HEK293 (cell line): Measurements from ENCODE around the gene ABCC11.

ENCODE experiments used
- AEBP2 ChIP-seq: fragments of 450-650 bp; formaldehyde crosslinking; IDR thresholded peaks from 2 replicates; pipeline ENCODE4 v1.5.1; 2016; ENCODE audit warnings: missing biosample characterization, missing genetic modification characterization, borderline replicate concordance
- EGR2 ChIP-seq: fragments of 450-650 bp; formaldehyde crosslinking; IDR thresholded peaks from 2 replicates; pipeline ENCODE4 v1.5.1; 2016; ENCODE audit warnings: low read depth, missing biosample characterization, missing genetic modification characterization
- GLI4 ChIP-seq: fragments of 450-650 bp; formaldehyde crosslinking; IDR thresholded peaks from 2 replicates; pipeline ENCODE4 v1.5.1; 2016; ENCODE audit warnings: missing biosample characterization, missing genetic modification characterization
- KLF16 ChIP-seq: fragments of 450-650 bp; formaldehyde crosslinking; IDR thresholded peaks from 2 replicates; pipeline ENCODE4 v1.5.1; 2017; ENCODE audit warnings: missing biosample characterization, missing genetic modification characterization
- KLF8 ChIP-seq: fragments of 450-650 bp; formaldehyde crosslinking; IDR thresholded peaks from 2 replicates; pipeline ENCODE4 v1.5.1; 2016; ENCODE audit warnings: missing biosample characterization, missing genetic modification characterization
- PRDM10 ChIP-seq: fragments of 450-650 bp; formaldehyde crosslinking; IDR thresholded peaks from 2 replicates; pipeline ENCODE4 v1.5.1; 2016; ENCODE audit warnings: missing biosample characterization, missing genetic modification characterization
- SCRT2 ChIP-seq: fragments of 450-650 bp; formaldehyde crosslinking; IDR thresholded peaks from 2 replicates; pipeline ENCODE4 v1.5.1; 2016; ENCODE audit warnings: missing biosample characterization, missing genetic modification characterization
- SP2 ChIP-seq: fragments of 450-650 bp; formaldehyde crosslinking; IDR thresholded peaks from 2 replicates; pipeline ENCODE4 v1.5.1; 2016; ENCODE audit warnings: missing biosample characterization, missing genetic modification characterization
- SP3 ChIP-seq: fragments of 450-650 bp; formaldehyde crosslinking; IDR thresholded peaks from 2 replicates; pipeline ENCODE4 v1.5.1; 2016; ENCODE audit warnings: missing biosample characterization, missing genetic modification characterization
- SP7 ChIP-seq: fragments of 450-650 bp; formaldehyde crosslinking; IDR thresholded peaks from 2 replicates; pipeline ENCODE4 v1.5.1; 2016; ENCODE audit warnings: missing biosample characterization, missing genetic modification characterization
- TRIM28 ChIP-seq: IDR thresholded peaks from 2 replicates; pipeline ENCODE4 v1.6.1; 2011; ENCODE audit warnings: low read length, control low read depth, borderline replicate concordance
- ZBTB20 ChIP-seq: fragments of 450-650 bp; formaldehyde crosslinking; IDR thresholded peaks from 2 replicates; pipeline ENCODE4 v1.5.1; 2016; ENCODE audit warnings: missing biosample characterization, missing genetic modification characterization
- ZBTB48 ChIP-seq: fragments of 450-650 bp; formaldehyde crosslinking; IDR thresholded peaks from 2 replicates; pipeline ENCODE4 v1.5.1; 2016; ENCODE audit warnings: missing biosample characterization, missing genetic modification characterization
- ZBTB8A ChIP-seq: fragments of 450-650 bp; formaldehyde crosslinking; IDR thresholded peaks from 2 replicates; pipeline ENCODE4 v1.5.1; 2016; ENCODE audit warnings: missing biosample characterization, missing genetic modification characterization
- ZNF138 ChIP-seq: fragments of 450-650 bp; formaldehyde crosslinking; IDR thresholded peaks from 2 replicates; pipeline ENCODE4 v1.5.1; 2016; ENCODE audit warnings: missing biosample characterization, missing genetic modification characterization, borderline replicate concordance
- ZNF266 ChIP-seq: fragments of 450-650 bp; formaldehyde crosslinking; IDR thresholded peaks from 2 replicates; pipeline ENCODE4 v1.5.1; 2016; ENCODE audit warnings: missing biosample characterization, missing genetic modification characterization, low read depth
- ZNF274 ChIP-seq, 2 experiments: fragments of 200-500 bp in 1 of 2; fragments of 450-650 bp in 1 of 2; sonication (Bioruptor generic) in 1 of 2; formaldehyde crosslinking in 1 of 2; IDR thresholded peaks; 2 replicates each; pipeline versions ENCODE4 v1.5.1 to v1.6.1; 2014 to 2016; ENCODE audit warnings: borderline replicate concordance in 1 of 2, inconsistent platforms in 1 of 2, low read length in 1 of 2, missing biosample characterization in 1 of 2, missing genetic modification characterization in 1 of 2
- ZNF324 ChIP-seq: fragments of 450-650 bp; formaldehyde crosslinking; IDR thresholded peaks from 2 replicates; pipeline ENCODE4 v1.5.1; 2016; ENCODE audit warnings: missing biosample characterization, missing genetic modification characterization
- ZNF600 ChIP-seq: fragments of 450-650 bp; formaldehyde crosslinking; IDR thresholded peaks from 2 replicates; pipeline ENCODE4 v1.5.1; 2016; ENCODE audit warnings: missing biosample characterization, missing genetic modification characterization
- ZNF629 ChIP-seq: fragments of 450-650 bp; formaldehyde crosslinking; IDR thresholded peaks from 2 replicates; pipeline ENCODE4 v1.5.1; 2017; ENCODE audit warnings: missing biosample characterization, missing genetic modification characterization
- ZNF660 ChIP-seq: fragments of 450-650 bp; IDR thresholded peaks from 2 replicates; pipeline ENCODE4 v1.5.1; 2018; ENCODE audit warnings: missing biosample characterization, mild to moderate bottlenecking, missing genetic modification characterization
- ZNF670 ChIP-seq: fragments of 450-650 bp; formaldehyde crosslinking; IDR thresholded peaks from 2 replicates; pipeline ENCODE4 v1.5.1; 2016; ENCODE audit warnings: missing biosample characterization, missing genetic modification characterization, low read depth
- ZNF843 ChIP-seq: fragments of 450-650 bp; formaldehyde crosslinking; IDR thresholded peaks from 2 replicates; pipeline ENCODE4 v1.5.1; 2016; ENCODE audit warnings: missing biosample characterization, missing genetic modification characterization
- TF ChIP-seq, protein P1 (sequence below): fragments of 450-650 bp; formaldehyde crosslinking; IDR thresholded peaks from 2 replicates; pipeline ENCODE4 v1.5.1; 2016; ENCODE audit warnings: missing biosample characterization, missing genetic modification characterization
- TF ChIP-seq, protein P2 (sequence below): fragments of 450-650 bp; formaldehyde crosslinking; IDR thresholded peaks from 2 replicates; pipeline ENCODE4 v1.5.1; 2017; ENCODE audit warnings: missing biosample characterization, missing genetic modification characterization
- TF ChIP-seq, protein P3 (sequence below): fragments of 450-650 bp; formaldehyde crosslinking; conservative IDR thresholded peaks from 2 replicates; pipeline ENCODE4 v1.5.1; 2016; ENCODE audit warnings: low read depth, missing biosample characterization, missing genetic modification characterization

The ABCC11 gene

DNA sequence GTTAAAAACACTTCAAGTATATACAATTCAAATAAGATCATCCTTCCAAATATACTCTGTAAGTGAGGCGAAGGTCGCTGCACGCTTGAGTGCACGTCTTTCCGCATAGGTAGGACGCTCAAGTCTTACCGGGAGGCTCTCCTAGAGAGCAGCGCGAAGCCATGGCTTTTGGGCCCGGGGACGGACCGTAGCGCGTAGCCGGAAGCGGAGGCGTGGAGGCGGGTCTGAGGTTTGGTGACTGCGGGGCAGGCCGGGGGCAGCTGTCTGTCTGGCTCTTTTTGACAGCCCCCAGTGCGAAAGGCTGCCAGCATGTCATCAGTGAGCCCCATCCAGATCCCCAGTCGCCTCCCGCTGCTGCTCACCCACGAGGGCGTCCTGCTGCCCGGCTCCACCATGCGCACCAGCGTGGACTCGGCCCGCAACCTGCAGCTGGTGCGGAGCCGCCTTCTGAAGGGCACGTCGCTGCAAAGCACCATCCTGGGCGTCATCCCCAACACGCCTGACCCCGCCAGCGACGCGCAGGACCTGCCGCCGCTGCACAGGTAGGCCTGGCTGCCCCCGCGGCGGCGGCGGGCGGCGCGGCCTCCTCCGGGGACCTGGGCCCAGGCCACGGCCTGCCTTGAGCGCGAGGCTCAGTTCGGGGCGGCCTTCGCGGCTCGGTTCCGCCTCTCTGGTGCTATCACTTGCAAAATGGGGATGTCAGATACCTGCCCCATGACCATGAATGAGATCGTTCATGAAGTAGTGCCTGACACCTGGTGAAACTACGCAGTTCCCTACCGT, 3.1 kb downstream of the ABCC11 start, which contains the start of gene LONP2 (continued):
- peak; percentile 60; the same call in 1 of the 2 replicates for TF ChIP-seq ZNF660 (tag by site-specific recombination)
- peak; percentile 72 for TF ChIP-seq SP3 (tag by site-specific recombination)
- peak; percentile 76 for TF ChIP-seq KLF16 (tag by site-specific recombination)
- TF ChIP-seq ZNF629, result peak; percentile 65
- TF ChIP-seq TRIM28, result no peak
- peak; percentile 89 for TF ChIP-seq EGR2 (tag by site-specific recombination)
- TF ChIP-seq ZBTB8A, result peak; percentile 85
- no peak for TF ChIP-seq AEBP2
- TF ChIP-seq ZNF138, result no peak
- peak; percentile 15; the same call in 1 of the 2 replicates for TF ChIP-seq GLI4
- no peak for TF ChIP-seq ZNF274 (IDR thresholded peaks at IDR 0.05; ENCODE audit: low read length)
- TF ChIP-seq ZNF274 (tag by site-specific recombination; IDR thresholded peaks at IDR 0.05; ENCODE audit: borderline replicate concordance), result no peak
- TF ChIP-seq ZNF670 (tag by site-specific recombination), result no peak
- TF ChIP-seq, protein P1, sequence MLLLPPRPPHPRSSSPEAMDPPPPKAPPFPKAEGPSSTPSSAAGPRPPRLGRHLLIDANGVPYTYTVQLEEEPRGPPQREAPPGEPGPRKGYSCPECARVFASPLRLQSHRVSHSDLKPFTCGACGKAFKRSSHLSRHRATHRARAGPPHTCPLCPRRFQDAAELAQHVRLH, result peak; percentile 71
- peak; percentile 81 for TF ChIP-seq SP2 (tag by site-specific recombination)
- TF ChIP-seq, protein P2, sequence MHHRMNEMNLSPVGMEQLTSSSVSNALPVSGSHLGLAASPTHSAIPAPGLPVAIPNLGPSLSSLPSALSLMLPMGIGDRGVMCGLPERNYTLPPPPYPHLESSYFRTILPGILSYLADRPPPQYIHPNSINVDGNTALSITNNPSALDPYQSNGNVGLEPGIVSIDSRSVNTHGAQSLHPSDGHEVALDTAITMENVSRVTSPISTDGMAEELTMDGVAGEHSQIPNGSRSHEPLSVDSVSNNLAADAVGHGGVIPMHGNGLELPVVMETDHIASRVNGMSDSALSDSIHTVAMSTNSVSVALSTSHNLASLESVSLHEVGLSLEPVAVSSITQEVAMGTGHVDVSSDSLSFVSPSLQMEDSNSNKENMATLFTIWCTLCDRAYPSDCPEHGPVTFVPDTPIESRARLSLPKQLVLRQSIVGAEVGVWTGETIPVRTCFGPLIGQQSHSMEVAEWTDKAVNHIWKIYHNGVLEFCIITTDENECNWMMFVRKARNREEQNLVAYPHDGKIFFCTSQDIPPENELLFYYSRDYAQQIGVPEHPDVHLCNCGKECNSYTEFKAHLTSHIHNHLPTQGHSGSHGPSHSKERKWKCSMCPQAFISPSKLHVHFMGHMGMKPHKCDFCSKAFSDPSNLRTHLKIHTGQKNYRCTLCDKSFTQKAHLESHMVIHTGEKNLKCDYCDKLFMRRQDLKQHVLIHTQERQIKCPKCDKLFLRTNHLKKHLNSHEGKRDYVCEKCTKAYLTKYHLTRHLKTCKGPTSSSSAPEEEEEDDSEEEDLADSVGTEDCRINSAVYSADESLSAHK (tag by site-specific recombination), result peak; percentile 20; the same call in 1 of the 2 replicates
- peak; percentile 49; the same call in 1 of the 2 replicates for TF ChIP-seq ZNF600
- no peak for TF ChIP-seq ZNF266
- peak; percentile 62; the same call in 1 of the 2 replicates for TF ChIP-seq ZNF324 (tag by site-specific recombination)
- TF ChIP-seq SCRT2 (tag by site-specific recombination), result 0 out of 2 replicates have a peak, but pooled peaks have one; percentile 17
- peak; percentile 60 for TF ChIP-seq KLF8 (tag by site-specific recombination)
- TF ChIP-seq ZBTB48 (tag by site-specific recombination), result peak; percentile 87; the same call in 1 of the 2 replicates
- peak; percentile 84 for TF ChIP-seq ZBTB20 (tag by site-specific recombination)
- TF ChIP-seq SP7 (tag by site-specific recombination), result peak; percentile 81
- TF ChIP-seq, protein P3, sequence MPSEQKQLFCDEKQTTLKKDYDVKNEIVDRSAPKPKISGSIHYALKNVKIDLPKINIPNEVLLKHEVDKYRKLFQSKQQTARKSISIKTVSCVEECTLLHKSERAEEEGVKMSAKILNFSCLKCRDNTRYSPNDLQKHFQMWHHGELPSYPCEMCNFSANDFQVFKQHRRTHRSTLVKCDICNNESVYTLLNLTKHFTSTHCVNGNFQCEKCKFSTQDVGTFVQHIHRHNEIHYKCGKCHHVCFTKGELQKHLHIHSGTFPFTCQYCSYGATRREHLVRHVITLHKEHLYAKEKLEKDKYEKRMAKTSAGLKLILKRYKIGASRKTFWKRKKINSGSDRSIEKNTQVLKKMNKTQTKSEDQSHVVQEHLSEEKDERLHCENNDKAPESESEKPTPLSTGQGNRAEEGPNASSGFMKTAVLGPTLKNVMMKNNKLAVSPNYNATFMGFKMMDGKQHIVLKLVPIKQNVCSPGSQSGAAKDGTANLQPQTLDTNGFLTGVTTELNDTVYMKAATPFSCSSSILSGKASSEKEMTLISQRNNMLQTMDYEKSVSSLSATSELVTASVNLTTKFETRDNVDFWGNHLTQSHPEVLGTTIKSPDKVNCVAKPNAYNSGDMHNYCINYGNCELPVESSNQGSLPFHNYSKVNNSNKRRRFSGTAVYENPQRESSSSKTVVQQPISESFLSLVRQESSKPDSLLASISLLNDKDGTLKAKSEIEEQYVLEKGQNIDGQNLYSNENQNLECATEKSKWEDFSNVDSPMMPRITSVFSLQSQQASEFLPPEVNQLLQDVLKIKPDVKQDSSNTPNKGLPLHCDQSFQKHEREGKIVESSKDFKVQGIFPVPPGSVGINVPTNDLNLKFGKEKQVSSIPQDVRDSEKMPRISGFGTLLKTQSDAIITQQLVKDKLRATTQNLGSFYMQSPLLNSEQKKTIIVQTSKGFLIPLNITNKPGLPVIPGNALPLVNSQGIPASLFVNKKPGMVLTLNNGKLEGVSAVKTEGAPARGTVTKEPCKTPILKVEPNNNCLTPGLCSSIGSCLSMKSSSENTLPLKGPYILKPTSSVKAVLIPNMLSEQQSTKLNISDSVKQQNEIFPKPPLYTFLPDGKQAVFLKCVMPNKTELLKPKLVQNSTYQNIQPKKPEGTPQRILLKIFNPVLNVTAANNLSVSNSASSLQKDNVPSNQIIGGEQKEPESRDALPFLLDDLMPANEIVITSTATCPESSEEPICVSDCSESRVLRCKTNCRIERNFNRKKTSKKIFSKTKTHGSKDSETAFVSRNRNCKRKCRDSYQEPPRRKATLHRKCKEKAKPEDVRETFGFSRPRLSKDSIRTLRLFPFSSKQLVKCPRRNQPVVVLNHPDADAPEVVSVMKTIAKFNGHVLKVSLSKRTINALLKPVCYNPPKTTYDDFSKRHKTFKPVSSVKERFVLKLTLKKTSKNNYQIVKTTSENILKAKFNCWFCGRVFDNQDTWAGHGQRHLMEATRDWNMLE (tag by site-specific recombination), result peak; percentile 71
- 0 out of 2 replicates have a peak, but pooled peaks have one; percentile 9 for TF ChIP-seq PRDM10 (tag by site-specific recombination)
- TF ChIP-seq ZNF843, result peak; percentile 55; the same call in 1 of the 2 replicates
